ENCODE results near the gene USP13.

- TF ChIP-seq, protein P1, sequence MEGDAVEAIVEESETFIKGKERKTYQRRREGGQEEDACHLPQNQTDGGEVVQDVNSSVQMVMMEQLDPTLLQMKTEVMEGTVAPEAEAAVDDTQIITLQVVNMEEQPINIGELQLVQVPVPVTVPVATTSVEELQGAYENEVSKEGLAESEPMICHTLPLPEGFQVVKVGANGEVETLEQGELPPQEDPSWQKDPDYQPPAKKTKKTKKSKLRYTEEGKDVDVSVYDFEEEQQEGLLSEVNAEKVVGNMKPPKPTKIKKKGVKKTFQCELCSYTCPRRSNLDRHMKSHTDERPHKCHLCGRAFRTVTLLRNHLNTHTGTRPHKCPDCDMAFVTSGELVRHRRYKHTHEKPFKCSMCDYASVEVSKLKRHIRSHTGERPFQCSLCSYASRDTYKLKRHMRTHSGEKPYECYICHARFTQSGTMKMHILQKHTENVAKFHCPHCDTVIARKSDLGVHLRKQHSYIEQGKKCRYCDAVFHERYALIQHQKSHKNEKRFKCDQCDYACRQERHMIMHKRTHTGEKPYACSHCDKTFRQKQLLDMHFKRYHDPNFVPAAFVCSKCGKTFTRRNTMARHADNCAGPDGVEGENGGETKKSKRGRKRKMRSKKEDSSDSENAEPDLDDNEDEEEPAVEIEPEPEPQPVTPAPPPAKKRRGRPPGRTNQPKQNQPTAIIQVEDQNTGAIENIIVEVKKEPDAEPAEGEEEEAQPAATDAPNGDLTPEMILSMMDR (IDR thresholded peaks at IDR 0.05), result no peak
- TF ChIP-seq POLR2A (IDR thresholded peaks at IDR 0.05), result no peak
These were observed 149.0 kb downstream of the USP13 start for GRCh38 chr3:179801856-179802255.
